ENCODE results near the gene RPS13. TPM values are rescaled to one million over a fixed set of nuclear protein-coding genes. Genes with fewer than 3 reads are reported as not detected.

RPS13 gene
- polyA plus RNA-seq, 1 of the 3 experiments (the other 2 are of a cell fraction): 997 TPM

- Histone ChIP-seq H3K4me1 (ENCODE audit: control insufficient read depth in 1 of 2, insufficient read depth in 2 of 2, low read depth in 1 of 2, low read length in 1 of 2) (peaks cover 7 to 18% of the 10 kb centered on the region in 2 experiments; a peak in 2 of 4 replicates), H3K27ac (ENCODE audit: low read depth in 2 of 2, low read length in 1 of 2) (no peak overlapping the region), H3K27me3 (ENCODE audit: insufficient read depth) (no peaks in the 10 kb centered on the region), H3K36me3 (replicated peaks in 1 of 2; ENCODE audit: control insufficient read depth in 1 of 2, insufficient read depth in 2 of 2, low read length in 1 of 2) (peaks cover 23 to 31% of the 10 kb centered on the region in 2 experiments), H3K79me2 (ENCODE audit: insufficient read depth) (peaks cover 33% of the 10 kb centered on the region), H3K9me3 (no peaks in the 10 kb centered on the region), H3K9me2 (no peaks in the 10 kb centered on the region), H2AFZ (ENCODE audit: low read depth) (no peak overlapping the region), H3K4me3 (ENCODE audit: low read depth in 2 of 2, low read length in 1 of 2) (no peak overlapping the region), H3K4me2 (no peak overlapping the region), H3K9ac (no peak overlapping the region), H4K20me1 (ENCODE audit: insufficient read depth) (0 out of 2 replicates have a peak, but pooled peaks cover 8% of the 10 kb centered on the region), H3F3A (replicated peaks; ENCODE audit: insufficient read depth) (peaks cover 34% of the 10 kb centered on the region)
- POLR2A ChIA-PET: no interaction called here
- TF ChIP-seq TAF1 (IDR thresholded peaks at IDR 0.05; ENCODE audit: borderline replicate concordance, low read depth, low read length) (no peak), MAX (IDR thresholded peaks at IDR 0.05; ENCODE audit: low read depth) (no peak), MXI1 (IDR thresholded peaks at IDR 0.05; ENCODE audit: low read depth, low read length) (no peak), REST (IDR thresholded peaks at IDR 0.05; ENCODE audit: low read depth, low read length) (no peak), JUND (IDR thresholded peaks at IDR 0.05) (no peak), POLR2AphosphoS5 (IDR thresholded peaks at IDR 0.05; ENCODE audit: low read depth, low read length) (no peak; the same call in none of the 2 replicates), RAD21 (IDR thresholded peaks at IDR 0.05; ENCODE audit: low read length) (no peak), EZH2phosphoT487 (IDR thresholded peaks at IDR 0.05; ENCODE audit: borderline replicate concordance, low read depth) (no peak)
- TF ChIP-seq, protein P1, sequence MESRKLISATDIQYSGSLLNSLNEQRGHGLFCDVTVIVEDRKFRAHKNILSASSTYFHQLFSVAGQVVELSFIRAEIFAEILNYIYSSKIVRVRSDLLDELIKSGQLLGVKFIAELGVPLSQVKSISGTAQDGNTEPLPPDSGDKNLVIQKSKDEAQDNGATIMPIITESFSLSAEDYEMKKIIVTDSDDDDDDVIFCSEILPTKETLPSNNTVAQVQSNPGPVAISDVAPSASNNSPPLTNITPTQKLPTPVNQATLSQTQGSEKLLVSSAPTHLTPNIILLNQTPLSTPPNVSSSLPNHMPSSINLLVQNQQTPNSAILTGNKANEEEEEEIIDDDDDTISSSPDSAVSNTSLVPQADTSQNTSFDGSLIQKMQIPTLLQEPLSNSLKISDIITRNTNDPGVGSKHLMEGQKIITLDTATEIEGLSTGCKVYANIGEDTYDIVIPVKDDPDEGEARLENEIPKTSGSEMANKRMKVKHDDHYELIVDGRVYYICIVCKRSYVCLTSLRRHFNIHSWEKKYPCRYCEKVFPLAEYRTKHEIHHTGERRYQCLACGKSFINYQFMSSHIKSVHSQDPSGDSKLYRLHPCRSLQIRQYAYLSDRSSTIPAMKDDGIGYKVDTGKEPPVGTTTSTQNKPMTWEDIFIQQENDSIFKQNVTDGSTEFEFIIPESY (IDR thresholded peaks at IDR 0.05; ENCODE audit: borderline replicate concordance, low read depth): no peak
- no peak for DNase-seq
- WGBS (ENCODE audit: low lambda C conversion rate): 86% methylated on average over 4 of the region's 4 CpGs
- CTCF ChIA-PET: interaction anchor here (2.9 kb wide), 1 partner anchor 127 kb away, joined by 8 read pairs; no protein-coding TSS in a partner anchor
Measured at GRCh38 chr11:17073370-17074027, 4.0 kb downstream of the RPS13 start.

- H3F3A ChIP-seq (replicated peaks; ENCODE audit: insufficient read depth): peaks cover 9% of the 10 kb centered on the region
- no peaks in the 10 kb centered on the region for H3K9me2 ChIP-seq
- 91% methylated on average over 6 of the region's 6 CpGs for WGBS (ENCODE audit: low lambda C conversion rate)
- H4K20me1 ChIP-seq (ENCODE audit: insufficient read depth): no peaks in the 10 kb centered on the region
- H3K27me3 ChIP-seq (ENCODE audit: insufficient read depth): no peaks in the 10 kb centered on the region
- H3K4me3 ChIP-seq (ENCODE audit: low read depth in 2 of 2, low read length in 1 of 2): no peak overlapping the region
- no peak overlapping the region for H3K4me2 ChIP-seq
- H3K9me3 ChIP-seq: no peaks in the 10 kb centered on the region
- POLR2A ChIA-PET: interaction anchor here (2.3 kb wide), 1 partner anchor 10 kb away, joined by 6 read pairs; the partner anchor contains the start of gene RPS13
- no peak overlapping the region for H2AFZ ChIP-seq (ENCODE audit: low read depth)
- H3K27ac ChIP-seq (ENCODE audit: low read depth in 2 of 2, low read length in 1 of 2): no peak overlapping the region
- H3K4me1 ChIP-seq (ENCODE audit: control insufficient read depth in 1 of 2, insufficient read depth in 2 of 2, low read depth in 1 of 2, low read length in 1 of 2): no peaks in the 10 kb centered on the region
- TF ChIP-seq, protein P2, sequence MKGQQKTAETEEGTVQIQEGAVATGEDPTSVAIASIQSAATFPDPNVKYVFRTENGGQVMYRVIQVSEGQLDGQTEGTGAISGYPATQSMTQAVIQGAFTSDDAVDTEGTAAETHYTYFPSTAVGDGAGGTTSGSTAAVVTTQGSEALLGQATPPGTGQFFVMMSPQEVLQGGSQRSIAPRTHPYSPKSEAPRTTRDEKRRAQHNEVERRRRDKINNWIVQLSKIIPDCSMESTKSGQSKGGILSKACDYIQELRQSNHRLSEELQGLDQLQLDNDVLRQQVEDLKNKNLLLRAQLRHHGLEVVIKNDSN (IDR thresholded peaks at IDR 0.05; ENCODE audit: borderline replicate concordance, low read depth): no peak
- TF ChIP-seq RFX5 (IDR thresholded peaks at IDR 0.05; ENCODE audit: low read length) (no peak), EP300 (IDR thresholded peaks at IDR 0.05; ENCODE audit: borderline replicate concordance in 1 of 2, low read depth in 1 of 2, low read length in 1 of 2) (no peak)
- no peak for DNase-seq
- no peak overlapping the region for H3K9ac ChIP-seq
- CTCF ChIA-PET: interaction anchor here (1.7 to 8.8 kb wide), 2 partner anchors 123 to 247 kb away, joined by 5 to 228 read pairs; no protein-coding TSS in a partner anchor
- H3K36me3 ChIP-seq (replicated peaks in 1 of 2; ENCODE audit: control insufficient read depth in 1 of 2, insufficient read depth in 2 of 2, low read length in 1 of 2): no peaks in the 10 kb centered on the region
- H3K79me2 ChIP-seq (ENCODE audit: insufficient read depth): no peaks in the 10 kb centered on the region
Measured at GRCh38 chr11:17067417-17067816, 10.1 kb downstream of the RPS13 start.

All from SK-N-SH (cell line).